Fibroblast of skin of left biceps (primary cell): Measurements from ENCODE around the gene TTYH3.
"Not testable (repeated sequence)": the region's sequence is repeated elsewhere in the genome, so short reads cannot be mapped to it uniquely, and the experiment has no call there.

Source experiments
- DNase-seq, 2 experiments: peaks; one replicate each; pipeline ENCODE4 v3.0.0-alpha.2; 2013; ENCODE audit warnings: low read depth in 2 of 2

TTYH3 gene

DNA sequence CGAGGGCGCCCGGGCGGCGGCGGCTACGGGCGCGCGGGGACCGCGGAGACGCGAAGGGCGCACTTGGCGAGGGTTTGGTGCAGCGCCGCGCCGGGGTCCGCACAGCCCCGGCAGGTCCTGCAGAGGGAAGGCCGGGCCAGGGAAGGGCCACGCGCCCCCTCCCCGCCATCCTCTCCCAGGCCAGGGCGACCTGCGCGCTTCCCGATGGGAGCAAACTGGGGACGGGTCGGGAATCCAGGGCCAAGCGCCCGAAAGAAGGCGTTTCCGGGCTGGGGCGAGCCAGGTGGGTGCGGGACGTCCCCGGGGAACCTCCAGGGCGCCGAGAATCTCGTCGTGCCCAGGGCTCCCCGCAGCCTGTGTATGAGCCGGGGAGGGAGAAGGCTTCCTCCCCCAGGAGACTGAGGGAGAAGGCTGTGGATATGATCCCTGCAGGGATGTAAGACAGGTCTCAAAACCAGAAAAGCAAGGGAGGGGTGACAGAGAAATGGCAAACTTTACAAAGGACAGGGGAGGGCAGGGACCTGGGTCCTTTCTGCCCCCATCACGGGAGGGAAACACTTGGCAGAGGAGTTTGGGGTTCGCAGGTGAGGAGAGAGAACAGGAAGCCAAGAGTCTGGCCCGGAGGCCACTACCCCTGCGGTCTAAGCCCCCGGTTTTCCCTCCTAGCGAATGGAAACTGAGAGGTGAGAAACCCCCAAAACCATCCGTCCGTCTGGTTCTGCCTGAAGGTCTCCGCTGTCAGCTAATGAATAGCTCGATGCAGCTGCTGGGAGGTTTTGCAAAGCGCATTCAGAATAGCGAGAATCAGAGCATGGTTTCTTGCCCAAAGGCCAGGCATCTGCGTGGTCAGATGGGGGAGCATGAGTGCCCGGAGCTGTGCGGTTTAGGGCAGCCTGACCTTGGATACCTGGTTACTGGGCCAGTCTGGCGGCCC is 56.9 kb downstream of the TTYH3 start:
- DNase-seq: no peak

DNA sequence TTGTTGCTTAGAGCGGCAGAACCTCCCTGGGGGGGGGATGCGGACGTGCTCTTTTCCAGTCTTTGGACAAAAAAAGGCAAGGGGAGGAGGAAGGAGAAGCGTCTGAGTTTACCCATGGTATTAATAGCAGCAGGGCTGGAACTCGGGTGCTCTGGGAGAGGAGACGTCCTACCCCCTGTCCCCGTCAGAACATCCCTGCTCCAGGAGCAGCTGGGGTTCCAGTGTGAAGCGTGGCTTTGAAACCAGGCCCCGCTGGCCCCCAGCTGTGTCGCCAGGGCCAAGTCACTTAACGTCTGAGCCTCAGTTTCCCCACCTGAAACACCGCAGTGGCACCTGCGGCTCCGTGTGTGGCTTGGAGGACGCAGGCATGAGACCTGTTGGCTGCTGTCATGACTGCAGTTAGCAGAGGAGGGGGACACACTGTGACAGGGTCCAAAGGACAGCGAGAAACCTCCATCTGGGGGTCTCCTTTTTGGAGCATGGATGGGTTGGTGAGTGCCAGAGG is 57.6 kb downstream of the TTYH3 start:
- DNase-seq: no peak

DNA sequence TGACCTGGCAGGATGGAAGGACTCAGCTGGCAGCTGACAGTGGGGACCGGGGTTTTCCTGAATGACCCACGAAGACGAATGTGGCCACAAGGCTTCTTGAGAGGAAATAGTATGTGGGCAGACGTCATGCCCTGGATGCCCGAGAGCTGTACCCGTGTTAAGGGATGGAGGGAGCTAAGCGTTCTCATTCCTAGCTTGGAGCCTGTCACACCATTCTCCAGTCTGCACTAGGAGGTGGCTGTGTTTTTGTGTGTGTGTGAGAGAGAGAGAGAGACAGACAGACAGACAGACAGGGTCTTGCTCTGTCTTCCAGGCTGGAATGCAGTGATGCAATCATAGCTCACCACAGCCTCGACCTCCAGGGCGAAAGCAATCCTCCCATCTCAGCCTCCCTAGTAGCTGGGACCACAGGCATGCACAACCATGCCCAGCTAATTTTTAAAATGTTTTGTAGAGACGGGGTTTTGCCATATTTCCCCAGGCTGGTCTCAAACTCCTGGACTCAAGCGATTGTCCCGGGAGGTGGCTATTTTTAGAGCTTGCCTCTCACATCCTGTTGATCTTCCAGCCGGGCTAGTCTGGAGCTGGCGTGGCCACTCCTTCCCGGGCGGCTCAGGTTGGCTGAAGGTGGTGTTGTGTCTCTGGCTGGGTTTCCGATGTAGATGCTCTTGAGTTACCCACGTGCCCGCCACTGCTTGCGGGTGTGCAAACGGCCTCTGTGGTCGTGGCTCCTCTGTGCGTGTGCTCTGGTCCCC is 58.3 kb downstream of the TTYH3 start:
- DNase-seq: no peak

DNA sequence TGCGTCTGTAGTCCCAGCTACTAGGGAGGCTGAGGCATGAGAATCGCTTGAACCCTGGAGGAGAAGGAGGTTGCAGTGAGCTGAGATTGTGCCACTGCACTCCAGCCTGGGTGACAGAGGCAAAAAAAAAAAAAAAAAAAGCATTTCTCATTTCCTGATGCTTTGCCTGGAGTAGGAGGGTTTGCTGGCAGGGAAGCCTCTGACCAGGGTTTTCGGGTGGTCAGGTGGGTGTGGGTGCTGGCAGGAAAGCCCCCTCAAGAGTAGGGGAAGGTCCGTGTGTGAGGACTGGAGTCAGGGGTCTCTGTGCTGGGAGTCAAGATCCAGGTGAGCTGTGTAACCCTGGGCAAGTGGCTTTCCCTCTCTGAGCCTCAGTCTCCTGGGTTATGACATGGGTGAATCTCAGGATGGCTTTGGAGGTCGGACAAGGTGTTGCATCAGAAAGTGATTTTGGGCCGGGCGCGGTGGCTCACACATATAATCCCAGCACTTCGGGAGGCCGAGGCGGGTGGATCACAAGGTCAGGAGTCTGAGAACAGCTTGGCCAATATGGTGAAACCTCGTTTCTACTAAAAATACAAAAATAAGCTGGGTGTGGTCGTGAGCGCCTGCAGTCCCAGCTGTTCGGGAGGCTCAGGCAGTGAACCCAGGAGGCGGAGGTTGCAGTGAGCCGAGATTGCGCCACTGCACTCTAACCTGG is 59.4 kb downstream of the TTYH3 start:
- no peak for DNase-seq

DNA sequence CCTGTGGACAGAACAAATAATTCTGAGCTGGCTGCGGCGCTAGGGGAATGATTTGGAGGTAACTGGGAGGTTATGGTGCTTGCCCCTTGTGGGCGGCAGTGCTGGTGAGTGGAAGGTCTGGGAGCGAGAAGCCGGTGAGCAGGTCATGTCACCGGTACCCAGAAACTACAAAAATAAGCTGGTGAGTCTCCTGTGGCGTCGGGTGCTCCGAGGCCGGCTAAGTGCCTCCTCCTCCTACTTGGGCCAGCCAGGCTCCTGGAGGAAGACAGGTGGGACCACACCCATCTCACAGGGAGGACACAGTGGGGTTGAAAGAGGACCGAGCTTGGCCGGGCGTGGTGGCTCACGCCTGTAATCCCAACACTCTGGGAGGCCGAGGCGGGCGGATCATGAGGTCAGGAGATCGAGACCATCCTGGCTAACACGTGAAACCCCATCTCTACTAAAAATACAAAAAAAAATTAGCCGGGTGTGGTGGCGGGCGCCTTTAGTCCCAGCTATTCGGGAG is 60.2 kb downstream of the TTYH3 start:
- DNase-seq: not testable (repeated sequence)

DNA sequence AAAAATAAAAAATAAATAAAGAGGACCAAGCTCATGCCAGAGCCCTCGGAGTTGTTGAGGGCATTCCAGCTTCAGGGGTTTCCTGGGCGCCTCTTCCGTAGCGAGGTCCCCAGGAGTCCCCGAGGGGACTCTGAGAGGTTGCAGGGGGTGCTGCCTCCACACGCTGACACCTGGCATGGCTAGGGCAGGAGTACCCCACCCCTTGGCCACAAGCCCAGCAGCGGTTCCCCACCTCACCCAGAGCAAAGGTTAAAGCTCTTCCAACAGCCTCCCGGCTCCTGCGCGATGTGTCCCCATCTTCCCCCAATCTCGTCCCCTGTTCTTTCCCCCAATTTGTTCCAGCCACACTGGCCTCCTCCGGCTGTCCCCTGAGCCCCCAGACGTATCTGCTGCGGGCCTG is 60.8 kb downstream of the TTYH3 start:
- no peak for DNase-seq

DNA sequence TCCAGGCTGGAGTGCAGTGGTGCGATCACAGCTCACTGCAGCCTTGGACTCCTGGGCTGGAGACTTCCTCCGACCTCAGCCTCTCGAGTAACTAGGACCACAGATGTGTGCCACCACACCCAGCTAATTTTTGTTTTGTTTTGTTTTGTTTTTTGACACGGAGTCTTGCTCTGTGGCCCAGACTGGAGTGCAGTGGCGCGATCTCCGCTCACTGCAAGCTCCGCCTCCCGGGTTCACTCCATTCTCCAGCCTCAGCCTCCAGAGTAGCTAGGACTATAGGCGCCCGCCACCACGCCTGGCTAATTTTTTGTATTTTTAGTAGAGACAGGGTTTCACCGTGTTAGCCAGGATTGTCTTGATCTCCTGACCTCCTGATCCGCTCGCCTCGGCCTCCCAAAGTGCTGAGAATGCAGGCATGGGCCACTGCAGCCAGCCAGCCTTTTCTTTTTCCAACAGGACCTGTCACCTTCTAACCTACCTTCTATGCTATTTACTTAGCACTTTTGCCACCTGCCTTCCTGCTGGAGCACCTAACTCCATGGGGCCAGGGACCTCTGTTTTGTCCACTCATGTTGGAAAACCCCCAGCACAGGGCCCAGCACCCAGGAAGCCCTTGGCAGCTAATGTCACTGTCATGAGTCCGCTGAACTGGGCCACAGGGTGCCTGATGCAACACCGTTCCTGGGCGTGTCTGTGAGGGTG is 61.8 kb downstream of the TTYH3 start:
- DNase-seq: not testable (repeated sequence)

DNA sequence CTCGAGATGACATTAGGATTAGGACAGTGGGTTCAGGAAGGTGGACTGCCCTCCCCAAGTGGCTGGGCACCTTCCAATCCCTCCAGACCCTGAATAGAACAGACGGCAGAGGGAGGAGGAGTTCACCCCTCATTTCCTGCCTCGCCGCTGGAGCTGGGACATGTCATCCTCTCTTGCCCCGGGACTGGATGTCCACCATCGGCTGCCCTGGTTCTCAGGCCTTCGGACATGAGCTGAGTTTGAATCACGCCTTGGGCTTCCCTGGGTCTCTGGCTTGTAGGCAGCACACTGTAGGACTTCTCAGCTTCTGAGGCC is 62.3 kb downstream of the TTYH3 start:
- not testable (repeated sequence) for DNase-seq

DNA sequence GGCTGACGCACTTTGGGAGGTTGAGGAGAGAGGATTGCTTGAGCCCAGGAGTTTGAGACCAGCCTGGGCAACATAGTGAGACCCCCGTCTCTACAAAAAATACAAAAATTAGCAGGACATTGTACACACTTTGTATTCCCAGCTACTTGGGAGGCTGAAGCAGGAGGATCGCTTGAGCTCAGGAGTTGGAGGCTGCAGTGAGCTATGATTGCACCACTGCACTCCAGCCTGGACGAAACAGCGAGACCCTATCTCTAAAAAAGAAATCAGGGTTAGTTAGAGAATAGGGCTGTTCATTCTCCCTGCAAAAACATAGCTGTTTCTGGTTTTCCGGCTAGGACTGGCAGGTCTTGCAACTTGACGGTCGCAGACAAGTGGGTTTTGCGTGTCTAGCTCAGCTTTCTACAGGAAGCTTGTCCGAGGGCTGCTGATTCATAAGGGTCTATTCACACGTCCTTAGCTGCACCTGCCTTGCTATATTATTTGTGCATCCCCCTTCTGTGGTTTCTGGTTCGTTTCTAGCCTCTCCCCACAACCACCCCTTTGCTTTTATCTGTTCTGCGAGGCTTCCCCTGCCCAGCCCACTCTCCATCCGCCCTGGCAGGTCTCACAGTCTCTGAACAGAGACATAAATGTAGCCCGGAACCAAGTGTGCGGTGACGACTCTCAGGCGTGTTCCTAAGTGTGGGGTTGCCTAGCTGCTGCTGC is 66.9 kb downstream of the TTYH3 start:
- DNase-seq: no peak

DNA sequence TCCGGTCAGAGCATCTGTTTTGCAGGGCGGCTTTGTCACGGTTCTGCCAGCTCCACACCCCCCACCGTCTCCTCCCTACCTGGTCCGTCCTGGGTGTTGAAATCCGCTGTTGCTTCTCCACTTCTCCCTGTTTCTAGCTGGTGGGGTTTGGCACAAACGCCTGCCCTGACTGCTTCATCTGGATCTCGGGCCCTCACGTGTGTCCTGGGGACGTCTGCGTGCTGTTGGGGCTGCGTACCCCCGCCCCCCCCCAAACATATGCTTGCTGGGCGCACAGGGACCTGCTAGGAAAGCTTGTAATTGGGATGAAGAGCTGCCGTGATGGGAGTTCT is 67.5 kb downstream of the TTYH3 start:
- DNase-seq: no peak

DNA sequence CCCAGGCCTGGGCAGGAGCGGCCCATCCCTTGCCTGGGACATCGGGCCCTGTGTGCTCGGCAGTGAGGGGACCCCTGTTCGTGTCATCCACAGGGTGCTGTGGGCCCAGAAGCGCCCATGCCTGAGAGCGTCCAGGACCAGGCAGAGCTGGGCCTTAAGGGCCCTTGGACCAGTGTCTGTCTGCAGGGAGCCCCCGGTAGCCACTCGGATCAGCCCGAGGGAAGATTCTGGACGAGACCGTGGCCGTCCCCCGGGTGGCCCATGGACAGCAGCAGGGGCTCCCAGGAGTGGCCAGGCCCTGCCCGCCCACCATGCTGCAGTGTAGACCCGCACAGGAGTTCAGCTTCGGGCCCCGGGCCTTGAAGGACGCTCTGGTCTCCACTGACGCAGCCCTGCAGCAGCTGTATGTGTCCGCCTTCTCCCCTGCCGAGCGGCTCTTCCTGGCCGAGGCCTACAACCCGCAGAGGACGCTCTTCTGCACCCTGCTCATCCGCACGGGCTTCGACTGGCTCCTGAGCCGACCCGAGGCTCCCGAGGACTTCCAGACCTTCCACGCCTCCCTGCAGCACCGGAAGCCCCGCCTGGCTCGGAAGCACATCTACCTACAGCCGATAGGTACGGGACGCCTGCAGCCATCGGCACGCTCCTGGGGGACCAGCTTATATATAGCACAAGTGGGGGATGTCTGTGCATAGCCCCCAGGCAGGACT is 68.5 kb downstream of the TTYH3 start:
- DNase-seq: no peak

DNA sequence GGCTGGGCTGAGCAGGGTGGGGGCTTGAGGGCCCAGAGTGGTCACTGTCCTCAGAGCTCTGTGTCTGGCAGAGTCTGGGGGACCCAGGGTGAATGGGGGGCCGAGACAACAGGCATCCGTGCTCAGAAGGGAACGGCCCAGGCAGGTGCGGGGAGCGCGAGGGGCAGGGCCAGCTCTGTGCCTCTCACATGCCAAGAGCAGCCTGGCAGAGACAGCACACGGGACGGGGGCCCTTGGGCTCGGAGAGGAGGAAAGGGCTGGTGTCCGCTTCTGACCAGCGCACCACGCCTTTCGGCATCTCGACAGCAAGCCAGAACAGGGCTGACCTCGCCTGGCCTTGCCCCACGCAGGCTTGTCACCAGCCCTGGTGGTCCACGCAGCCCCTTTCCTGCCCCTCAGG is 69.6 kb downstream of the TTYH3 start:
- DNase-seq: no peak

DNA sequence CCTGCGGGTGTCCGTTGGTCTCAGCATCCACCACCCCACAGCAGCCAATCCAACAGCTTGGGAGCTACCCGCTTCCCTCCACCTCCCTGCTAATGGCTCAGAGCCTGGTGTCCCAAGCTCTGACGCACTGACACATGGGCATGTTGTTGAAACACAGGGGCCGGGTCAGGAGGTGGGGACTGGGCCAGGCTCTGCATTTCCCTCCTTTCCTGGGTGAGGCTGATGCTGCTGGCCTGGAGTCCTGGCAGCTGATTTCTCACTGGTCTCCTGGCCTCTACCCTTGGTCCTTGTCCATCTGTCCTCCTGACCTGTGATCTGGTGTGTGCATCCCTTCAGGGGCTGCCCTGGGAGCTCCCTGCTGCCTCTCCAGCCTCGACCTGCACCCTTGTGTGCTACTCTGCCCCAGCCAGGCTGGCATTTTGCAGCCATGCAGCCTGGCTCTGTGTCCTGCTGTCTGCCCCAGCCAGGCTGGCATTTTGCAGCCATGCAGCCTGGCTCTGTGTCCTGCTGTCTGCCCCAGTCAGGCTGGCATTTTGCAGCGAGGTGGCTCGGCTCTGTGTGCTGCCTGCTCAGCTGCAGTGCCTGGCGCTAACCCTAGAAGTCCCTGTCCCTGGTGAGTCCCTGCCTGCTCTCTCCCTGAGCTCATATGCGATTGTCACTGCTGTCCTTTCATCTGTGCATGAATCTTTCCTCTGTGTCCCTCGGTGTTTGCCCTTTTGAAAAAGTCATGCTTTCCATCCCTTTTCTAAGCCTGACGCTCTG is 70.2 kb downstream of the TTYH3 start:
- DNase-seq: no peak

DNA sequence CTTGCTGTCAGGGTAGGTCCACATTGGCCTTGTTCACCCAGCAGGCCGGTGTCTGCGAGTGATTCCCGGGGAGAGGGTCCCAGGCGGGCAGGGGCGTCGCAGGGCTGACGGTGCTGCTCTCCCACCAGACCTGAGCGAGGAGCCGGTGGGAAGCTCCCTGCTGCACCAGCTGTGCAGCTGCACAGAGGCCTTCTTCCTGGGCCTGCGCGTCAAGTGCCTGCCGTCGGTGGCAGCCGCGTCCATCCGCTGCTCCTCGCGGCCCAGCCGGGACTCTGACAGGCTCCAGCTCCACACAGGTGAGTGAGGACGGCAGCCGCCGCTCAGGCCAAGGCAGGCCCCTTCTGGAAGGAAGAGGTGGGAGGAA is 70.8 kb downstream of the TTYH3 start:
- DNase-seq: no peak

DNA sequence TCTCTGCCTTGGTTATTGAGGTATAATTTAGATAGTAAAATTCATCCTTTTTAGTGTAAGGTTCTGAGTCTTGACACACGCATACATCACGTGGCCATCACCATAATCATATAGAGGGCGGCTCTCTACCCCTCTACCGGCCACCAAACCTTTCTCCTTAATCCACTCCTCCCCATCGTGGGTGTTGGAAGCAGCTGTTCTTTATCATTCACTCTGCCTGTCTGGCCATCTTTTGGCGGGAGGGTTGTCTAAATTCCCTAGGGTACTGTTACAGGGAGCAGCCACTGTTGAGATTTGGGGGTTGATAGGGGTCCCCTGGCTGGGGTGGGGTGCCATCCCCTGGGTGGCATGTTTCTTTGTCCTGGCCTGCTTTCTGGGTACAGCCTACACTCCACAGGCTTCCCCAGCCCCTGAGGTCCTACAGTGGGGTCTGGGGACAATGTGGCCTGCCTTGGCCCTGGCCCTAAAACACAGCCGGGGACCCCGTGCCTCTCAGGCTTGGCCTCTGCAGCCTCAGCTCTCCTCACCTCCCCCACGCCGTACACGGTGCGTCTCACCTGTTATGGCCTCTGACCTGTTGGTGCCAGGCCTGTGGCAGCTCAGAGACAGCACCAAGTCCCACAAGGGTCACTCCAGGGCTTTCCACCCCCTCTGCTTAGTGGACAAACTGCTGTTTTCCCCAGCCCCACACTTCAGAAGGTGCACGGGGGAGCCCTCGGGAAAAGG is 73.7 kb downstream of the TTYH3 start:
- DNase-seq: no peak

DNA sequence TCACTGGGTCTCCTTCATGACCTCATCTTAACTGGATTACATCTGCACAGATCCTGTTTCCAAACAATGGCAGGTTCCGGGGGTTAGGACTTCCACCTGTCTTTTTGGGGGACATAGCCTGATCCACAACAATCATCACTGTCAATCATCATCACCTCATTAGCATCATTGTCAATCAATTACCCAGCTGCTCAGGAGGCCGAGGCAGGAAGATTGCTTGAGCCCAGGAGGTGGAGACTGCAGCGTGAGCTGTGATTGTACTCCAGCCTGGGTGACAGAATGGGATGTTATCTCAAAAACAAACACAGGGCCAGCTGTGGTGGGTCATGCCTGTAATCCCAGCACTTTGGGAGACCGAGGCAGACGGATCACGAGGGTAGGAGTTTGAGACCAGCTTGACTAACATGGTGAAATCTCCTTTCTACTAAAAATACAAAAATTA is 74.9 kb downstream of the TTYH3 start:
- no peak for DNase-seq

DNA sequence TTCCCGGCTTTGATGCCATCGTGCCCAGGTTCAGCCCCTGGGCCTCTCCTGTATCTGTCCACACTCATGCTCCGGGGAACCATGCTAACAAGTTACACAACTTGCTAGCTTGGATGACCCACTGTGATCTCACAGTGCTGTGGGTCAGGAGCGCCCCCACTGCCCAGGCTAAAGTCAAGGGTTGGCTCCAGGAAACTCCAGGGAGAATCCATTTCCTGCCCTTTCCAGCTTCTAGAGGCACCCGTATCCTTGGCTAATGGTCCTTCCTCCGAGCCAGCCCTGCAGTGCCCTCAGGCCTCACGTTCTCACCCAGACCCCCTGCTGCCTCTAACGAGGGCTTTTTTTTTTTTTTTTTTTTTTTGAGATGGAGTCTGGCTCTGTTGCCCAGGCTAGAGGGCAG is 75.7 kb downstream of the TTYH3 start:
- no peak for DNase-seq

DNA sequence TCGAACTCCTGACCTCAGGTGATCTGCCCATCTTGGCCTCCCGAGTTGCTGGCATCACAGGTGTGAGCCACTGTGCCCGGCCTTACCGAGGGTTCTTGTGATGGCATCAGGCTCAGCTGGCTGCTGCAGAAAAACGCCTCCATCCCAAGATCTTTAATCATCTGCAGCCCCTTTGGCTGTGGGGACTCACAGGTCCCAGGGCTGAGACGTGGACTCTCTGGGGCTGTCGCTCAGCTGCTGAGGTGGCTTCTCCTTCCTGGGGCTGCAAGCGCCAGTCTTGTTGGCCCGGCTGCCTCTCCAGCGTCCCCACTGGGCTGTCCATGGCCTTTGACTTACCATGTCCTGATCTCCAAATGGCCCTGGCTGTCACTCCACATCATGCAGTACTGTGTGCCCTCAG is 76.3 kb downstream of the TTYH3 start:
- no peak for DNase-seq
